ENCODE results near the gene SWT1.

GRCh38 chr1:185132534-185132933, 24.4 kb upstream of the SWT1 start:
- TF ChIP-seq CTCF (IDR thresholded peaks at IDR 0.05), result no peak
- TF ChIP-seq TCF7L2 (IDR thresholded peaks at IDR 0.05; ENCODE audit: low read depth, low read length), result no peak
- TF ChIP-seq REST (IDR thresholded peaks at IDR 0.05; ENCODE audit: insufficient read depth in 1 of 2, low read depth in 2 of 2, low read length in 1 of 2), result no peak

Data from Panc1 (cell line).